ENCODE results near the gene CDH12.
A peak's percentile ranks its signal among the peaks of the same experiment; 100 is the strongest.

CDH12 gene

DNA sequence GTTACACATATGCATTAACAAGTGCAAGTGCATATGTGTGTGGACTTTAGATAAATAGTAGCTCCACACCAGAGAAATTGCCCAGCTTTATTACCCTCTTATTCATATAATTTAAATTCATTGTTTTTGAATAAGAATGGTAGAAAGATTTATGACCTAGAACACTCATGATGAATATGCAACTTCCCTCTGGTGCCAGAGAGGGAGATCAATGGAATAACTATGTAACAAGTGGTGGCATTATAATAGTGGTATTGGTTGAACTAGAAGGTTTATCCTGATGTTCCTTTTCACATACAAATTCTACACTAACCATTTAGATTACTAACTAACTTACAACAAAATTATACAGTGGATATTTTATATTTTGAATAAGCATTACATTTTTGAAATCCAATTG is 607.4 kb downstream of the CDH12 start:
- no peak for ATAC-seq
- TF ChIP-seq BACH2 (CRISPR knock-in tag; IDR thresholded peaks at IDR 0.05; ENCODE audit: borderline replicate concordance) (no peak), GLIS3 (CRISPR knock-in tag; IDR thresholded peaks at IDR 0.05) (no peak), ESRRG (CRISPR knock-in tag; IDR thresholded peaks at IDR 0.05) (no peak), ZNF70 (CRISPR knock-in tag; IDR thresholded peaks at IDR 0.05) (no peak), SNAI2 (CRISPR knock-in tag; IDR thresholded peaks at IDR 0.05) (no peak), PPARA (CRISPR knock-in tag; IDR thresholded peaks at IDR 0.05; ENCODE audit: borderline replicate concordance) (no peak), OSR1 (CRISPR knock-in tag; IDR thresholded peaks at IDR 0.05) (no peak), ZFP3 (CRISPR knock-in tag; IDR thresholded peaks at IDR 0.05) (no peak), ARNTL (CRISPR knock-in tag; IDR thresholded peaks at IDR 0.05; ENCODE audit: borderline replicate concordance, low read depth) (no peak), ZNF565 (CRISPR knock-in tag; conservative IDR thresholded peaks at IDR 0.05; ENCODE audit: low read depth) (no peak), RARB (CRISPR knock-in tag; IDR thresholded peaks at IDR 0.05) (no peak)
- TF ChIP-seq, protein P1, sequence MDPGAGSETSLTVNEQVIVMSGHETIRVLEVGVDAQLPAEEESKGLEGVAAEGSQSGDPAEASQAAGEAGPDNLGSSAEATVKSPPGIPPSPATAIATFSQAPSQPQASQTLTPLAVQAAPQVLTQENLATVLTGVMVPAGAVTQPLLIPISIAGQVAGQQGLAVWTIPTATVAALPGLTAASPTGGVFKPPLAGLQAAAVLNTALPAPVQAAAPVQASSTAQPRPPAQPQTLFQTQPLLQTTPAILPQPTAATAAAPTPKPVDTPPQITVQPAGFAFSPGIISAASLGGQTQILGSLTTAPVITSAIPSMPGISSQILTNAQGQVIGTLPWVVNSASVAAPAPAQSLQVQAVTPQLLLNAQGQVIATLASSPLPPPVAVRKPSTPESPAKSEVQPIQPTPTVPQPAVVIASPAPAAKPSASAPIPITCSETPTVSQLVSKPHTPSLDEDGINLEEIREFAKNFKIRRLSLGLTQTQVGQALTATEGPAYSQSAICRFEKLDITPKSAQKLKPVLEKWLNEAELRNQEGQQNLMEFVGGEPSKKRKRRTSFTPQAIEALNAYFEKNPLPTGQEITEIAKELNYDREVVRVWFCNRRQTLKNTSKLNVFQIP (CRISPR knock-in tag; IDR thresholded peaks at IDR 0.05; ENCODE audit: borderline replicate concordance, low read depth) = no peak
- TF ChIP-seq, protein P2, sequence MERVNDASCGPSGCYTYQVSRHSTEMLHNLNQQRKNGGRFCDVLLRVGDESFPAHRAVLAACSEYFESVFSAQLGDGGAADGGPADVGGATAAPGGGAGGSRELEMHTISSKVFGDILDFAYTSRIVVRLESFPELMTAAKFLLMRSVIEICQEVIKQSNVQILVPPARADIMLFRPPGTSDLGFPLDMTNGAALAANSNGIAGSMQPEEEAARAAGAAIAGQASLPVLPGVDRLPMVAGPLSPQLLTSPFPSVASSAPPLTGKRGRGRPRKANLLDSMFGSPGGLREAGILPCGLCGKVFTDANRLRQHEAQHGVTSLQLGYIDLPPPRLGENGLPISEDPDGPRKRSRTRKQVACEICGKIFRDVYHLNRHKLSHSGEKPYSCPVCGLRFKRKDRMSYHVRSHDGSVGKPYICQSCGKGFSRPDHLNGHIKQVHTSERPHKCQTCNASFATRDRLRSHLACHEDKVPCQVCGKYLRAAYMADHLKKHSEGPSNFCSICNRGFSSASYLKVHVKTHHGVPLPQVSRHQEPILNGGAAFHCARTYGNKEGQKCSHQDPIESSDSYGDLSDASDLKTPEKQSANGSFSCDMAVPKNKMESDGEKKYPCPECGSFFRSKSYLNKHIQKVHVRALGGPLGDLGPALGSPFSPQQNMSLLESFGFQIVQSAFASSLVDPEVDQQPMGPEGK (CRISPR knock-in tag; IDR thresholded peaks at IDR 0.05; ENCODE audit: borderline replicate concordance) = no peak
- TF ChIP-seq, protein P3, sequence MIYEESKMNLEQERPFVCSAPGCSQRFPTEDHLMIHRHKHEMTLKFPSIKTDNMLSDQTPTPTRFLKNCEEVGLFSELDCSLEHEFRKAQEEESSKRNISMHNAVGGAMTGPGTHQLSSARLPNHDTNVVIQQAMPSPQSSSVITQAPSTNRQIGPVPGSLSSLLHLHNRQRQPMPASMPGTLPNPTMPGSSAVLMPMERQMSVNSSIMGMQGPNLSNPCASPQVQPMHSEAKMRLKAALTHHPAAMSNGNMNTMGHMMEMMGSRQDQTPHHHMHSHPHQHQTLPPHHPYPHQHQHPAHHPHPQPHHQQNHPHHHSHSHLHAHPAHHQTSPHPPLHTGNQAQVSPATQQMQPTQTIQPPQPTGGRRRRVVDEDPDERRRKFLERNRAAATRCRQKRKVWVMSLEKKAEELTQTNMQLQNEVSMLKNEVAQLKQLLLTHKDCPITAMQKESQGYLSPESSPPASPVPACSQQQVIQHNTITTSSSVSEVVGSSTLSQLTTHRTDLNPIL (CRISPR knock-in tag; IDR thresholded peaks at IDR 0.05; ENCODE audit: low read depth) = no peak

DNA sequence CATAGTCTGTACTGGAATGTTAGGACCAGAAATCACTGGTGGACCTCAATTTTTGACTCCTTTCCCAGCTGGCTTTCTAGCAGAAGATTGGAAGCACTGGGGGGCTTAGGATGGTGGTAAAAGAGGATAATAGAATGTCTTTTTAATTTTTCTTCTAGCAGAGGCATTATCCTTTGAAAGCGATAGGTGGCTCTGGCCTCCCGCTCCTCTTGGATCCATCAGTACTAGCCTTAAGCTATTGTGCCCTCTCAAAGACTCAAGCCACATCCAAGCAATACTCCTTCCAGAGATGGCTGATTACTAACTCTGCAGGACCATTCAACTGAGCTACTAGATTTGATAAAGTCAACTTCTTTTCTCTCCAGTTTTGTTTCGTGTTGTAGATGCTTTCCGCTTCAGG is 610.6 kb downstream of the CDH12 start:
- TF ChIP-seq, protein P3 (CRISPR knock-in tag; IDR thresholded peaks at IDR 0.05; ENCODE audit: low read depth) = no peak
- TF ChIP-seq ISL1 (CRISPR knock-in tag; IDR thresholded peaks at IDR 0.05) (no peak), TOX (CRISPR knock-in tag; IDR thresholded peaks at IDR 0.05; ENCODE audit: borderline replicate concordance) (no peak), GLIS3 (CRISPR knock-in tag; IDR thresholded peaks at IDR 0.05) (no peak), BACH2 (CRISPR knock-in tag; IDR thresholded peaks at IDR 0.05; ENCODE audit: borderline replicate concordance) (no peak), ZNF8 (CRISPR knock-in tag; IDR thresholded peaks at IDR 0.05) (no peak), RARB (CRISPR knock-in tag; IDR thresholded peaks at IDR 0.05) (no peak), ZNF70 (CRISPR knock-in tag; IDR thresholded peaks at IDR 0.05) (no peak)
- TF ChIP-seq, protein P4, sequence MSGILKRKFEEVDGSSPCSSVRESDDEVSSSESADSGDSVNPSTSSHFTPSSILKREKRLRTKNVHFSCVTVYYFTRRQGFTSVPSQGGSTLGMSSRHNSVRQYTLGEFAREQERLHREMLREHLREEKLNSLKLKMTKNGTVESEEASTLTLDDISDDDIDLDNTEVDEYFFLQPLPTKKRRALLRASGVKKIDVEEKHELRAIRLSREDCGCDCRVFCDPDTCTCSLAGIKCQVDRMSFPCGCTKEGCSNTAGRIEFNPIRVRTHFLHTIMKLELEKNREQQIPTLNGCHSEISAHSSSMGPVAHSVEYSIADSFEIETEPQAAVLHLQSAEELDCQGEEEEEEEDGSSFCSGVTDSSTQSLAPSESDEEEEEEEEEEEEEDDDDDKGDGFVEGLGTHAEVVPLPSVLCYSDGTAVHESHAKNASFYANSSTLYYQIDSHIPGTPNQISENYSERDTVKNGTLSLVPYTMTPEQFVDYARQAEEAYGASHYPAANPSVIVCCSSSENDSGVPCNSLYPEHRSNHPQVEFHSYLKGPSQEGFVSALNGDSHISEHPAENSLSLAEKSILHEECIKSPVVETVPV (CRISPR knock-in tag; IDR thresholded peaks at IDR 0.05) = no peak
- ATAC-seq = peak; percentile 61

DNA sequence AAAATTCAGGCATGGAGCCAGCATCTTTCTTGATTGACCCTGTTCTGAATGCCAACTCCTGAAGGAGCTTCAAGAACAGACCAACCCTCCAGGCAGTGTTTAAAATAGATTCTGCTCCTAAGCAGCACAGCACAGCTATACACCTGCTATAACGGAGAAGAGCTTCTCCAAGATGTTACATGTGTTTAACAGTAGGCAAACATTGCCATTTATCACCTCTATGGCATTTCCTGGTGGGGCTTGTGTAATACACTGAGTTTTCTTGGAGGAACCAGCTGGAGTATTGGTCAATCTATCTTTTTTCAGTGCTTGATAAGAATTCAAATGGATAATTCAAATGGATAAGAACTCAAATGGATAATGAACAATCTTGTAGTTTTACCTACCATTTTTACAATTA is 615.1 kb downstream of the CDH12 start:
- ATAC-seq = no peak
- TF ChIP-seq ZFP30 (CRISPR knock-in tag; IDR thresholded peaks at IDR 0.05) (no peak), OSR1 (CRISPR knock-in tag; IDR thresholded peaks at IDR 0.05) (no peak), SNAI2 (CRISPR knock-in tag; IDR thresholded peaks at IDR 0.05) (no peak), ZC3H10 (CRISPR knock-in tag; IDR thresholded peaks at IDR 0.05) (no peak), GLIS3 (CRISPR knock-in tag; IDR thresholded peaks at IDR 0.05) (no peak), ESRRG (CRISPR knock-in tag; IDR thresholded peaks at IDR 0.05) (no peak), BACH2 (CRISPR knock-in tag; IDR thresholded peaks at IDR 0.05; ENCODE audit: borderline replicate concordance) (no peak), TCF4 (CRISPR knock-in tag; IDR thresholded peaks at IDR 0.05; ENCODE audit: borderline replicate concordance) (no peak)
- TF ChIP-seq, protein P4 (CRISPR knock-in tag; IDR thresholded peaks at IDR 0.05) = no peak
- TF ChIP-seq, protein P2 (CRISPR knock-in tag; IDR thresholded peaks at IDR 0.05; ENCODE audit: borderline replicate concordance) = no peak
- TF ChIP-seq, protein P5, sequence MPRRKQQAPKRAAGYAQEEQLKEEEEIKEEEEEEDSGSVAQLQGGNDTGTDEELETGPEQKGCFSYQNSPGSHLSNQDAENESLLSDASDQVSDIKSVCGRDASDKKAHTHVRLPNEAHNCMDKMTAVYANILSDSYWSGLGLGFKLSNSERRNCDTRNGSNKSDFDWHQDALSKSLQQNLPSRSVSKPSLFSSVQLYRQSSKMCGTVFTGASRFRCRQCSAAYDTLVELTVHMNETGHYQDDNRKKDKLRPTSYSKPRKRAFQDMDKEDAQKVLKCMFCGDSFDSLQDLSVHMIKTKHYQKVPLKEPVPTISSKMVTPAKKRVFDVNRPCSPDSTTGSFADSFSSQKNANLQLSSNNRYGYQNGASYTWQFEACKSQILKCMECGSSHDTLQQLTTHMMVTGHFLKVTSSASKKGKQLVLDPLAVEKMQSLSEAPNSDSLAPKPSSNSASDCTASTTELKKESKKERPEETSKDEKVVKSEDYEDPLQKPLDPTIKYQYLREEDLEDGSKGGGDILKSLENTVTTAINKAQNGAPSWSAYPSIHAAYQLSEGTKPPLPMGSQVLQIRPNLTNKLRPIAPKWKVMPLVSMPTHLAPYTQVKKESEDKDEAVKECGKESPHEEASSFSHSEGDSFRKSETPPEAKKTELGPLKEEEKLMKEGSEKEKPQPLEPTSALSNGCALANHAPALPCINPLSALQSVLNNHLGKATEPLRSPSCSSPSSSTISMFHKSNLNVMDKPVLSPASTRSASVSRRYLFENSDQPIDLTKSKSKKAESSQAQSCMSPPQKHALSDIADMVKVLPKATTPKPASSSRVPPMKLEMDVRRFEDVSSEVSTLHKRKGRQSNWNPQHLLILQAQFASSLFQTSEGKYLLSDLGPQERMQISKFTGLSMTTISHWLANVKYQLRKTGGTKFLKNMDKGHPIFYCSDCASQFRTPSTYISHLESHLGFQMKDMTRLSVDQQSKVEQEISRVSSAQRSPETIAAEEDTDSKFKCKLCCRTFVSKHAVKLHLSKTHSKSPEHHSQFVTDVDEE (CRISPR knock-in tag; IDR thresholded peaks at IDR 0.05) = no peak
